WTC11 (cell line): ENCODE data around the gene ZNF407.

ENCODE experiments used
- ELF4 ChIP-seq: sonication (generic); formaldehyde crosslinking; IDR thresholded peaks from 2 replicates; pipeline ENCODE4 v1.8.1; 2022; ENCODE audit warnings: low read depth, mild to moderate bottlenecking, moderate library complexity, missing genetic modification reagents
- PRRX2 ChIP-seq: fragments of 250-450 bp; sonication (Bioruptor Pico); IDR thresholded peaks from 2 replicates; pipeline ENCODE4 v1.8.0; 2021; ENCODE audit warnings: mild to moderate bottlenecking
- SOX15 ChIP-seq: fragments of 250-450 bp; sonication (Bioruptor Pico); IDR thresholded peaks from 2 replicates; pipeline ENCODE4 v1.9.0; 2021; ENCODE audit warnings: mild to moderate bottlenecking
- USF1 ChIP-seq: sonication (generic); formaldehyde crosslinking; IDR thresholded peaks from 2 replicates; pipeline ENCODE4 v1.8.0; 2022; ENCODE audit warnings: mild to moderate bottlenecking, missing genetic modification reagents
- TF ChIP-seq, protein P1 (sequence below): fragments of 200-600 bp; IDR thresholded peaks from 2 replicates; pipeline ENCODE4 v1.8.0; 2022; ENCODE audit warnings: antibody characterized with exemption

DNA sequence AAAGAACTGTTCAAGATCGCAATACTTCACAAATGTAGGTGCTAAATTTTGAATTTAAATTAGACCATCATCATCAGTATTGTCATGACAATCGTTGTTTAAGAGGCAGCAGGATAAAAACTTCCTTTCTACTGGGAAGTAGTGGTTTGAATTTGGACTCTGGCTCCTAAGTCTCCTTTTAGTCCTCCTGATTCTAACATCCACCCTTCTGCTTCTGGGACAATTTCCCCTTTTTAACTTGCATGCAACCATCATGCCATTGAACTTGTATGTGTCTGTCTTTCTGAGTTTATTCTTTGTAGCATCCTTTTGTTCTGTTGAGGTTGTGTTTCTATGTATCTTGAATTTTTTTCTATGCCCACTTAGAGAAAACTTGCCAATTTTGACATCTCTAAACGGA is 361.5 kb downstream of the ZNF407 start:
- TF ChIP-seq SOX15 (CRISPR knock-in tag) (no peak), PRRX2 (CRISPR knock-in tag) (no peak), ELF4 (no peak), USF1 (CRISPR knock-in tag) (no peak)
- TF ChIP-seq, protein P1, sequence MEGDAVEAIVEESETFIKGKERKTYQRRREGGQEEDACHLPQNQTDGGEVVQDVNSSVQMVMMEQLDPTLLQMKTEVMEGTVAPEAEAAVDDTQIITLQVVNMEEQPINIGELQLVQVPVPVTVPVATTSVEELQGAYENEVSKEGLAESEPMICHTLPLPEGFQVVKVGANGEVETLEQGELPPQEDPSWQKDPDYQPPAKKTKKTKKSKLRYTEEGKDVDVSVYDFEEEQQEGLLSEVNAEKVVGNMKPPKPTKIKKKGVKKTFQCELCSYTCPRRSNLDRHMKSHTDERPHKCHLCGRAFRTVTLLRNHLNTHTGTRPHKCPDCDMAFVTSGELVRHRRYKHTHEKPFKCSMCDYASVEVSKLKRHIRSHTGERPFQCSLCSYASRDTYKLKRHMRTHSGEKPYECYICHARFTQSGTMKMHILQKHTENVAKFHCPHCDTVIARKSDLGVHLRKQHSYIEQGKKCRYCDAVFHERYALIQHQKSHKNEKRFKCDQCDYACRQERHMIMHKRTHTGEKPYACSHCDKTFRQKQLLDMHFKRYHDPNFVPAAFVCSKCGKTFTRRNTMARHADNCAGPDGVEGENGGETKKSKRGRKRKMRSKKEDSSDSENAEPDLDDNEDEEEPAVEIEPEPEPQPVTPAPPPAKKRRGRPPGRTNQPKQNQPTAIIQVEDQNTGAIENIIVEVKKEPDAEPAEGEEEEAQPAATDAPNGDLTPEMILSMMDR = no peak
